Nucleus accumbens (tissue), 56 donors: ENCODE data around the gene FLT3.
A peak's percentile ranks its signal among the peaks of the same experiment; 100 is the strongest.
"Not testable (repeated sequence)": the region's sequence is repeated elsewhere in the genome, so short reads cannot be mapped to it uniquely, and the experiment has no call there.

Source experiments
- DNase-seq, 56 donors: peaks; one replicate each; lab custom pipeline; 2025; lab: John Stamatoyannopoulos, UW

FLT3 gene

GRCh38 chr13:28100150-28101121, at the start of gene FLT3:
Gene FLT3 (minus strand): TSS chr13:28100576. CDS start chr13:28100510, 66 bp downstream.
- DNase-seq, result peak in 1 of 56 donors; percentile 7

DNA sequence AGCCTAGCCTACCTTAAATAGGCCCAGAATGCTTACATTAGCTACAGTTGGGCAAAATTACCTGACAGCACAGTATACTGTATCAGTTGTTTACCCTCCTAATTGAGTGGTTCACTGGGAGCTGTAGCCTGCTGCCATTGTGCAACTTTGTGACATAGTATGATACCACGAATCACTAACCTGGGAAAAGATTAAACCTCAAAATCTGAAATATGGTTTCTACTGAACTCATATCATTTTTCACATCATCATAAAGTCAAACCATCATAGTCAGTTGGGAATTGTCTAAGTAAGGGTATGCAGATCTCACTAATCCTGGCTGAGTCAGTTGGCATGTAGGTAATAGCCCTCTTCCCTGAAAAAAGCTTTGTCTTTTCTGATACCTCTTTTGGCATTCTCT, 47.1 kb upstream of the FLT3 start:
- no peak for DNase-seq

DNA sequence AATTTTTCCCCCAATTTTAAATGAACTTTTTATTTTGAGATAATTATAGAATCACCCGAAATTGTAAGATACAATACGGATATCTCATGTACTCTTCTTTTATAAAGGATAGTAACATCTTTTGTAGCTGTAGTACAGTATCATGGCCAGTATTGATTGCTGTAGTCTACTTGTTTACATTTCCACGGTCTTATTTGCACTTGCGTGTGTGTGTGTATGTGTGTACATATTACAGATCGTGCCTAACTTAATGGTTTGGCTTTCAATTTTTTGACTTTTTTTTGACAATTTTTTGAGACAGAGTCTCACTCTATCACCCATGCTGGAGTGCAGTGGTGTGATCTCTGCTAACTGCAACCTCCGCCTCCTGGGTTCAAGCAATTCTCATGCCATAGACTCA, 44.7 kb upstream of the FLT3 start:
- DNase-seq, result no peak

- DNase-seq, result not testable (repeated sequence)
These were observed 41.2 kb upstream of the FLT3 start for GRCh38 chr13:28141542-28141941.

DNA sequence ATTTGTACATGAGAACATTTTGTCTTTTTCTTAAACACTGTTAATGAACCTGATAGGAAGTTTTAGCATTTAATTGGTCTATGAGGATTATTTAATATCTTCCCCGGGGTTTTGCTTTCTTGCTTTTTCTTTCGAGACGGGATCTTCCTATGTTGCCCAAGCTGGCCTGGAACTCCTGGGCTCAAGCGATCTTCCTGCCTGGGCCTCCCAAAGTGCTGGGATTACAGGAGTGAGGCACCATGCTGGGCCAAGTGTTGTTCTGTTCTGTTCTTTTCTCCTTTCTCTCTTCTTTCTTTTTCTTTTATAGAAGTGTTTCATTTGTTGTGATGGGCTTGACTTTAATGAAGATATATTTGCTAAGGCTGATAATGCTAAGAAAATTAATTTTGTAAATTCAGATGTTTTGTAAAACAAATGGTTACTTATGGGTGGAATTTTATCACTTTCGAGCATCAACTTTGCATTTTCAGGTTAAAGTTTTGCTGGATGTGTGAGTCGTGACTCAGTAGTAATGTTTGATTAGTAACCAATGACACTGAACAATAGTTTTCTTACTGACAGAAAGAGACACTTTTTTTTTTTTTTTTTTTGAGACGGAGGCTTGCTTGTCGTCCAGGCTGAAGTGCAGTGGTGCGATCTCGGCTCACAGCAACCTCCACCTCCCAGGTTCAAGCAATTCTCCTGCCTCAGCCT, 40.2 kb upstream of the FLT3 start:
- DNase-seq, result no peak

DNA sequence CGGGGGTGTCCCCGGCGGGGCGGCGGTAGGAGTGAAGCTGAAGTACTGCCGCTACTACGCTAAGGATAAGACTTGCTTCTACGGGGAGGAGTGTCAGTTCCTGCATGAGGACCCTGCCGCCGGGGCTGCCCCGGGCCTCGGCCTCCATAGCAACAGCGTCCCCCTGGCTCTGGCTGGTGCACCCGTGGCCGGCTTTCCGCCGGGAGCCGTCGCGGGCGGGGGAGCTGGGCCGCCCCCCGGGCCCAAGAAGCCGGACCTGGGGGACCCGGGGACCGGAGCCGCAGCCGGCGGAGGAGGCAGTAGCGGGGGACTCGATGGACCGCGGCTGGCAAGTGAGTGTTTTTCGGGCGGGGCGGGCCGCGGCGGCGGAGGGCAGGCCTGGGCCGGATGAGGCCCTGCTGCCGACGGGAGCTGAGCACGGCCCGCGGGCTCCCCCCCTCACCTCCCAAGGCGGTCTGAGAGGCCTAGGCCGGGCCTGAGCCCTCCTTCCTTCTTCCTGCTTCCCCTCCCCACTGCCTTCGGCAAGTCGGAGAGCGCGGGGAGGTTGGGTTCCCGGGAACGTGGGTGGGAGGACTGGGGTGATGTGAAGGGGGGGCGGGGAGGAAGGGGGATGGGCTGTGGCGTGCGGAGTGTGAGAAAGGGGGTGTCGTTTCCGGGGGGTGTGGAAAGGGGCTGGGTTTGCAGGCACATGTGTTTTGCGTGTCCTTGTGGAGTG, 38.5 kb upstream of the FLT3 start:
- peak in 55 of 56 donors; percentile 20 to 89 (median 75) for DNase-seq

DNA sequence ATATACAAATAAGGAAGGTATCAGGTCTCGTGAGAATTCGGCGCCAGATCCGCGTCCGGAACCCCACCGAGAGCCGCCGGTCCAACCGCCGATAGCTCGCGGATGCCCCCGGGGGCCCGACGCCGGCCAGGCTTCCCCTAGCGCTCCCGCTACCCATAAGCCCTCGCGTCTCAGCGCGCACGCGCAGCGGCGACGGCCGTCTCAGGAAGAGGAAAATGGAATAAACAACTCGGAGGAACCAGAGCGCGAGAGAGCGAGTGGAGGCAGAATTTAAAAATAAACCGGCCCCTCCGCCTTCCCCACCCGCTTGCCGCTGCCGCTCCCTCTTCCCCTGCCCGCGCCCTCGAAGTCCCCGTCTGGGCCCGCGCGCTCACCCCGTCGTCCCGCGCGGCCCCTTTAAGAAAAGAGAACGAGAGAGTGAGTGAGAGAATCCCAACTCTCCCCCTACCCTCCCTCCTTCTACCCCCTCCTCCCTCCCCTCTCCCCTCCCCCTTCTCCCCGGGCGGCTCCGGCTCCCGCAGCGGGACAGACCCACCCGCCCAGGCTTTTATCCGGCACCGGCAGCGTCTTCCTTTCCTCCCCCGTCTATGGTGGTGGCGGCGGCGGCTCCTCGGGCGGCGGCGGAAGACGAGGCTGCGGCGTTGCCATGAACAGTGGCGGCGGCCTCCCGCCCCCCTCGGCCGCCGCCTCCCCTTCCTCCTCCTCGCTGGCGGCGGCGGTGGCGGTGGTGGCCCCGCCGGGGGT, 37.8 kb upstream of the FLT3 start, which contains the start of gene PAN3:
Gene PAN3, plus strand, starts transcription at position 534 of the 744 bp plus-strand sequence. Its CDS starts 113 bp downstream, at position 647.
- DNase-seq, result peak in 55 of 56 donors; percentile 39 to 92 (median 84)

GRCh38 chr13:28137596-28137995, 37.2 kb upstream of the FLT3 start:
- peak in 2 of 56 donors; percentile 28 to 45 for DNase-seq

DNA sequence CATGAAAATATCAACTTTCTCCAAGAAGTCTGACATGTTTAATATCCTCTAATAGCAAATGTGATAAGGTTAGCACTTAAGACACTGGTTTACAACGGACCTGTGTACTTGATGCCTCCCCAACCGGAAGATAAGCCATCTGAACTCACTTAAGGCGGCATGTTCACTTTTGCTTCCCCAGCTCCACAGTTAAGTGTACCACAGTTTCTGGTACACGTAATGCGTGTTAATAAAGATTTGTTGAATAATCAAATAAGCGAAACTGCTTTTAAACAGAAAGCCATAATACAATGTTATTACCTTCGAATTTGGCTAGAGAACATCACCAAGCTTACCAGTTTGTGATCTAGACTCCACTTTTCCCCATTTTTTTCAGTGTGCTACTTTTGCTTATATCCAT, 36.5 kb upstream of the FLT3 start:
- no peak for DNase-seq

- no peak for DNase-seq
These were observed 31.3 kb upstream of the FLT3 start for GRCh38 chr13:28131646-28132045.

DNA sequence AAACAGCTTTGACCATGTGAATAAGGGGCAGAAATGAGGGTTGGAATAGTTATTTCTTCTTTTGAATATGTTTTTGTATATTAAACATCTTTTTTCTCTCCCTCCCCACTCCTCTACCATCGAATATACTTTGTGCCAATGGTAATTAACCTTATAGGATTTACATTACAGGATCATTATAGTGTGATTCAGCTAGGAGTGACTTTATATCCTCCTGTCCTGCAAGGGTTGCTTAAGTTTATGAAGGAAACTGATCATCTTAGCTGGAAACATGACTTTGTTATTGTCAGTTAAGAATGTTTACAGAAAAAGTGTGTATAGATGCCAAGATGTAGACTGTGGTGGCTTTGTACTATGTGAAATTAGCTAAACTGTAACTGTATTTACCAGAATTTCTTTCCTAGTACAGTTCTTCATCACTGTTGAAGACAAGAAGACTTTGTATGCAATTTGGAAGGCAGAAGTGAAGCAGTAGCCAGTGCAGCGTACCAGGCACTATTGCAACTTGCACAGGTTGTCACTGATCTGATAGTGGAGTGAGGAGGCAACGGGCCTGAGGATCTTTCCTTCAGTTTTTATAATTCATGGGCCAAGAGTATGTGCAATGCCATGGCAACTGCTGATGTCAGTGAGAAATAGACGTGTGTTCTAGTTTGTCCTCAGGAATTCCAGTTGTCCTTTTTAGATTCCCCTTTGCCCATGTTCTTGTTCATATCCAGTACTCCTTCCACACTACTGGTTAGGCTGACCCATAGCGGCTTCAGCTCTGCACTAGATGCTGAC, 29.7 kb upstream of the FLT3 start:
- DNase-seq, result no peak

- DNase-seq, result no peak
These were observed 28.6 kb upstream of the FLT3 start for GRCh38 chr13:28128926-28129325.

DNA sequence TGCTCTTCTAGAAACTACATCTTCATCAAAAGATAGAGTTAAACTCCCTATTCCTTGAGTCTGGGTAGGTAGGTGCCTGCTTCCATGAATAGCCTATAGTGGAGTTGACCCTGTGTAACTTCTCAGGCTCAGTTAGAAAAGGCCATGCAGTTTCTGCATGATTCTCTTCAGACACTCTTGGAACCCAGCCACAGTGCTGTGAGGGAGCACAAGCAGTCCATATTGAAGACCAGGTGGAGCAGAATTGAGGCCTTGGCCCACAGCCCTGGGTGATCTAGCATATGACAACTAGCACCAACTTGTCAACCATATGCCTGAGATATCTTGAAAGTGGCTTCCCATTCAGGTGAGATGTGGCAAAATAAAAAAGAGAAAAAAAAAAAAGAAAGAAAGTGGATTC, 27.7 kb upstream of the FLT3 start:
- no peak for DNase-seq

GRCh38 chr13:28121224-28121623, 20.8 kb upstream of the FLT3 start:
- DNase-seq, result no peak

DNA sequence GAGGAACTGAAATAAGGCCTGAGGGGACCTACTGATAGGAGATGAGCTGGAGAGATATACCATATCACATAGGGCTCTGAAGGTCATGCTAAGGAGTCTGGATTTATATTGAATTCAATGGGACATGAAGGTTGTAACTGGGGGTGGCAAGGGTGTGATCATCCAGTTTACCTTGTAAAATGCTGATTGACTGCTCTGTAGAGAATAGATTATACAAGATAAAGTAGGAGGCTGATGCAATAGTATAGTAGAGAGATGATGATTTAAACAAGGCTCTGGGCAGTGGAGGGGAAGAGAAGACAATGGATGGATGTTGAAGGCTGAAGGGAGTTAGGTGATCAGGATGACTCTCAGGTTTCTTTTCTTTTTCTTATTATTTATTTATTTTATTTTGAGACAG, 19.9 kb upstream of the FLT3 start:
- no peak for DNase-seq

- DNase-seq, result peak in 3 of 56 donors; percentile 5 to 14 (median 13)
These were observed 17.5 kb upstream of the FLT3 start for GRCh38 chr13:28117689-28118377.

- DNase-seq, result no peak
These were observed 16.4 kb upstream of the FLT3 start for GRCh38 chr13:28116736-28117135.

GRCh38 chr13:28110414-28110813, 10.0 kb upstream of the FLT3 start:
- no peak for DNase-seq

DNA sequence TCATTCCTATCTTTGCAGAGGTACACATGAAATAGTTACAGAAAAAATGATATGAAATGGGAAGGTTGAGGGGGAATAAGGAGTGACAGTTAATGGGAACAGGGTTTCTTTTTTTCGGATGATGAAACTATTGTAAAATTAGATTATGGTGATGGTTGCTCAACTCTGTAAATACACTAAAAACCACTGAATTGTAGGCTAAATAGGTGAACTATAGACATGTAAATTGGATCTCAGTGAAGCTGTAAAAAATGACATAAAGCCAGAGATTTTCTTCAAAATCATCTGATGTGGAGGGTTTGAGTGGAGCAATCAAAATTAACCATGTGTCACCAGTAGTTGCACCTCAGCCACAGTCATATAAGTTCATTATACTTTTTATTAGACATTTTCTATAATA, 6.6 kb upstream of the FLT3 start:
- no peak for DNase-seq
